Common myeloid progenitor, CD34-positive (primary cell): Measurements from ENCODE around the gene DDX3X.

Experiments used
- CTCF ChIA-PET: fragments of 350-600 bp; sonication (Branson Sonifier 250); formaldehyde crosslinking; loops from one replicate; lab custom pipeline; 2021; ENCODE audit warnings: antibody characterized with exemption; lab: Charles Lee
- POLR2A ChIA-PET: fragments of 350-600 bp; sonication (Branson Sonifier 250); formaldehyde crosslinking; loops from one replicate; lab custom pipeline; 2021; ENCODE audit warnings: antibody characterized with exemption; lab: Charles Lee
- DNase-seq, 3 donors: peaks; one replicate each; pipeline versions ENCODE4 v3.0.0 to v3.0.0-alpha.2; 2013
- H3K27ac ChIP-seq, 2 experiments: 1 replicate in 1 of 2; 2 replicates in 1 of 2; pipeline ENCODE4 v1.7.0; 2013; ENCODE audit warnings: inconsistent platforms in 2 of 2, low read length in 2 of 2, mild to moderate bottlenecking in 2 of 2, low read depth in 1 of 2, moderate library complexity in 1 of 2; ENCODE audit not compliant: severe bottlenecking in 2 of 2, insufficient read depth in 1 of 2, poor library complexity in 1 of 2
- H3K27me3 ChIP-seq, 5 experiments: replicated peaks in 2 of 5; 1 replicate in 3 of 5; 2 replicates in 2 of 5; pipeline versions ENCODE4 v1.6.1 to v1.7.0; 2013; ENCODE audit warnings: low read length in 4 of 5, mild to moderate bottlenecking in 2 of 5, moderate library complexity in 2 of 5, inconsistent platforms in 1 of 5; ENCODE audit not compliant: insufficient read depth in 5 of 5, control insufficient read depth in 4 of 5
- H3K36me3 ChIP-seq, 4 experiments: 1 replicate in 2 of 4; 2 replicates in 2 of 4; pipeline versions ENCODE4 v1.6.1 to v1.7.0; 2013; ENCODE audit warnings: low read length in 3 of 4, control low read depth in 1 of 4, mild to moderate bottlenecking in 1 of 4; ENCODE audit not compliant: control insufficient read depth in 4 of 4, insufficient read depth in 4 of 4
- H3K4me1 ChIP-seq, 4 experiments: 1 replicate in 3 of 4; 2 replicates in 1 of 4; pipeline versions ENCODE4 v1.6.1 to v1.7.1; 2013; ENCODE audit warnings: low read length in 3 of 4, mild to moderate bottlenecking in 3 of 4, control low read depth in 1 of 4, inconsistent platforms in 1 of 4, moderate library complexity in 1 of 4; ENCODE audit not compliant: control insufficient read depth in 4 of 4, insufficient read depth in 4 of 4; ENCODE audit errors: control extremely low read depth in 1 of 4
- H3K4me3 ChIP-seq, 7 experiments: 1 replicate in 4 of 7; 2 replicates in 3 of 7; pipeline versions ENCODE4 v1.5.1 to v1.7.0; 2013; ENCODE audit warnings: mild to moderate bottlenecking in 7 of 7, low read length in 6 of 7, moderate library complexity in 6 of 7, inconsistent platforms in 2 of 7, low read depth in 2 of 7, control low read depth in 1 of 7; ENCODE audit not compliant: insufficient read depth in 4 of 7, control insufficient read depth in 1 of 7; ENCODE audit errors: extremely low read depth in 1 of 7
- H3K9me3 ChIP-seq, 5 experiments: 1 replicate in 4 of 5; 2 replicates in 1 of 5; pipeline versions ENCODE4 v1.6.1 to v1.7.1; 2013; ENCODE audit warnings: low read length in 4 of 5, mild to moderate bottlenecking in 2 of 5, inconsistent platforms in 1 of 5, low read depth in 1 of 5, moderate library complexity in 1 of 5; ENCODE audit not compliant: control insufficient read depth in 4 of 5, insufficient read depth in 2 of 5; ENCODE audit errors: control extremely low read depth in 1 of 5
- WGBS: methylation state at CpG from one replicate; pipeline ENCODE4 v1.1.5; 2013; ENCODE audit not compliant: insufficient coverage; 5-methylcytosine and 5-hydroxymethylcytosine counted together

DDX3X gene

DNA sequence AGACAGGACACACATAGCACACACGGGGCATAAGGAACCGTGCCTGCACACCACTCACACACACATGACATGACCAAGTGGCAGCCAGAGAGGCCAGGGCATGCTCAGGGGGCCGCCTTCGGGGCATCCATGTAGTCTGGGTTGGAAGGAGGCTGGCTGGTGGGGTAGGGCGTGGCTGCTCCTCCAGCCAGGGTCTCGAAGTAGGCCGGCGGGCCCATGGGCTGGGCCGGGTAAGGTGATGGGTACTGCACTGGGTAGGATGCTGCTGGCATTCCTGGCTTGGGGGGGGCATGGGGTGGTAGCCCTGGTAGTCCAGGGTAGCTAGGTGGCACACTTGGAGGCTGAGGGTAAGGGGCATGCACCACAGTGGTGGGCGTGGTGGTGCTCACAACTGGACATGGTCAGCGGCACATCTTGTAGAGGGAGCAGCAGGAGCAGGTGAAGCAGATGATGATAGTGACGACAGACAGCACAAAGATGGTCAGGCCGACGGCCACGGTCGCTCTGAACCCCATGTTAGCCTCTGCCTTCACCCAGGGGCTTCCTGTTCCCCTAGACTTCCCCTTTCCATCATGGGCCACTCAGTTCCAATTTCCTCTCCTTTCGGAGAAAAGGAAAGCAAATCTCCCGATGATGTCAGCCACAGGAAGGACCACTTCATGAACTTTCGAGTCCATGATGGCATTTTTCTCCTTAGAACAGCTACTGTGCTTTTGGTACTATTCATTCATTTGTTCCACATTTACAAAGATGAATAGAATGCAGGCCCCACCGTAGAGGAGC lies 10.9 kb upstream of the DDX3X start:
- no peaks in the 10 kb centered on the region for H3K9me3 ChIP-seq
- peak in 1 of 3 donors; percentile 33 for DNase-seq
- ChIA-PET CTCF (interaction anchor here (1.2 kb wide), 1 partner anchor 14 kb away, joined by 5 read pairs; no protein-coding TSS in a partner anchor), POLR2A (no interaction called here)
- no peak overlapping the region for H3K4me3 ChIP-seq
- peaks cover 0 to 14% (median 0%) of the 10 kb centered on the region in 5 experiments for H3K27me3 ChIP-seq
- H3K4me1 ChIP-seq = peaks cover 0 to 3% (median 1%) of the 10 kb centered on the region in 4 experiments
- H3K36me3 ChIP-seq = no peaks in the 10 kb centered on the region
- WGBS = 55% methylated on average over 17 of the region's 20 CpGs
- no peak overlapping the region for H3K27ac ChIP-seq

DNA sequence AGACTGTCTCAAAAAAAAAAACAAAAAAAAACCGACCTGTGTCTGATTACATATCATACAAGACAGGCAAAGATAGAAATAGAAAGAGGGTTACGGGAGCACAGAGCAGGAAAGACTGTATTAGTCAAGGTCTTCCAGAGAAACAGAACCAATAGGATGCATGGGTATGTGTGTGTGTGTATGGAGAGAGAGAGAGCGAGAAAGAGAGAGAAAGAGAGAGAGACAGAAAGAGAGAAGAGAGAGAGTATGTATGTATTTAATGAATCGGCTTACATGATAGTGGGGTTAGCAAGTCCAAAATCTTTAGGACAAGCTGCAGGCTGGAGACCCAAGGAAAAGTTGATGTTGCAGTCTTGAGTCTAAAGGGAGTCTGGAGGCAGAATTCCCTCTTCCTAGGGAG lies 7.5 kb upstream of the DDX3X start:
- peaks cover 0 to 24% (median 0%) of the 10 kb centered on the region in 5 experiments for H3K27me3 ChIP-seq
- POLR2A ChIA-PET = no interaction called here
- no peak overlapping the region for H3K27ac ChIP-seq
- H3K4me3 ChIP-seq = no peak overlapping the region
- WGBS = 100% methylated on average over 3 of the region's 4 CpGs
- CTCF ChIA-PET = no interaction called here
- no peak for DNase-seq
- H3K4me1 ChIP-seq = peaks cover 0 to 18% (median 16%) of the 10 kb centered on the region in 4 experiments
- H3K9me3 ChIP-seq = no peaks in the 10 kb centered on the region
- no peaks in the 10 kb centered on the region for H3K36me3 ChIP-seq

DNA sequence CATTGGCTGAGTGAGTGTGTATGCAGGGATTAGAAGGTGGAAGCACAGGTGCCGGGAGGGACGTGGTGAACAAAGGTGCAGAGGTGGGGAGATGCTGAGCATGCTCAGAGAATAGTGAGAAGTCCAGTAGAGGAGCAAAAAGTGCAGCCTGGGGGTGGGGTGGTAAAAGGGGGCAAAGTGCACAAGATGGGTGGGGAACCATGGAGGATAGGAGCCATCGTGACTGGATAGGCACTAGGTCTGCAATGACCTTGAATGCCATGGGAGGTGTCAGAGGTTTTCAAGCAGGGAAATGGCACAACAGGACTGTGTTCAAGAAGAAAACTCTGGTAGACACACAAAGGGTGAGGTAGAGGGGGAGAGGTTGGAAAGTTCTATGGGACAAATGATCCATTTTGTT lies 6.6 kb upstream of the DDX3X start:
- H3K9me3 ChIP-seq = no peaks in the 10 kb centered on the region
- no peaks in the 10 kb centered on the region for H3K36me3 ChIP-seq
- CTCF ChIA-PET = no interaction called here
- POLR2A ChIA-PET = no interaction called here
- H3K4me3 ChIP-seq = no peak overlapping the region
- peaks cover 0 to 24% (median 0%) of the 10 kb centered on the region in 5 experiments for H3K27me3 ChIP-seq
- H3K27ac ChIP-seq = no peak overlapping the region
- DNase-seq = no peak
- 83% methylated on average over 3 of the region's 3 CpGs for WGBS
- H3K4me1 ChIP-seq = peaks cover 9 to 27% (median 22%) of the 10 kb centered on the region in 4 experiments

DNA sequence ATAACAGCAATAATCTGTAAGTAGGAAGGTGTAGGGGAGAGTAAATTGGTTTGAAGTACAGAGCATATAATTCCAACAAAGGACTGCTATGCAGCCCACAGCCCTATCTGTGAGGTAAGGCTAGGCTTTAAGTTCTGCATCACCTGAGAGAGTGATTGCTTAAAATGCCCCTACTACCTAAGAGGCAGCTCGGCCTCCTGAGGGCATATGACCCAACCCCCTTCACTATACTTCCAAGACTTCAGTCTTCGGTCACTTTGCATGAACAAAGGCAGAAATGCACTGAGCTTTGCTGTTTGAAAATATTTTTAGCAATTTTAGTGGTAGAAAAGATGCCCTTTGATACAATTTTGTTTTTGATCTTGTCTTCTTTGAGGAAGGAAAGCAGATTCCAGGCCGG lies 4.9 kb upstream of the DDX3X start:
- no peak overlapping the region for H3K27ac ChIP-seq
- 100% methylated on average over 1 of the region's 3 CpGs for WGBS
- peaks cover 11 to 33% (median 27%) of the 10 kb centered on the region in 4 experiments for H3K4me1 ChIP-seq
- H3K27me3 ChIP-seq = peaks cover 0 to 22% (median 0%) of the 10 kb centered on the region in 5 experiments
- ChIA-PET CTCF (interaction anchor here (1.0 kb wide), 1 partner anchor 56 kb away, joined by 3 read pairs; no protein-coding TSS in a partner anchor), POLR2A (no interaction called here)
- H3K9me3 ChIP-seq = no peaks in the 10 kb centered on the region
- no peak for DNase-seq
- H3K36me3 ChIP-seq = no peaks in the 10 kb centered on the region
- no peak overlapping the region for H3K4me3 ChIP-seq

DNA sequence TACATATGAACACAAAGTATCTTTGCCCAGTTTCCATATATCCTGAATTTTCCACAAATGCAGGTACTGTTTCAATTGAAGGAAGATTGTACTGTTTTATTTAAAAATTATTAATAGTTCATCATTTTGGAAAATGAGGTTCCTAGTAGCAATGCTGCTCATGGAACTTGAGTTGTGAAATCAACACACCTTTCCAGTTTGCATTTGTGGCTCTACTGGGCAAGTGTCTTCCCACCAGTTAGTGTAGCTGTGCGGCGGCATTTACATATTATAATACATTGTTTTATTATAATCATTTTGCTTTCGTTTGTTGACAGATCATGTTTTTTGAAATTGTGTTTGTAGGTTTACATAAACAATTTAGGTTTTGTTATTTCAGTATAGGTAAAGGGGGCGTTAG lies 2.0 kb upstream of the DDX3X start:
- ChIA-PET POLR2A (no interaction called here), CTCF (no interaction called here)
- Histone ChIP-seq H3K27ac (peak overlapping the region; percentile 99), H3K36me3 (peaks cover 0 to 9% (median 0%) of the 10 kb centered on the region in 4 experiments), H3K4me1 (peaks cover 20 to 52% (median 36%) of the 10 kb centered on the region in 4 experiments), H3K4me3 (peak overlapping the region in 6 of 7 experiments; percentile 83 to 98 (median 95)), H3K27me3 (peaks cover 0 to 10% (median 0%) of the 10 kb centered on the region in 5 experiments), H3K9me3 (no peaks in the 10 kb centered on the region)
- WGBS = 44% methylated on average over 1 of the region's 4 CpGs
- no peak for DNase-seq

DNA sequence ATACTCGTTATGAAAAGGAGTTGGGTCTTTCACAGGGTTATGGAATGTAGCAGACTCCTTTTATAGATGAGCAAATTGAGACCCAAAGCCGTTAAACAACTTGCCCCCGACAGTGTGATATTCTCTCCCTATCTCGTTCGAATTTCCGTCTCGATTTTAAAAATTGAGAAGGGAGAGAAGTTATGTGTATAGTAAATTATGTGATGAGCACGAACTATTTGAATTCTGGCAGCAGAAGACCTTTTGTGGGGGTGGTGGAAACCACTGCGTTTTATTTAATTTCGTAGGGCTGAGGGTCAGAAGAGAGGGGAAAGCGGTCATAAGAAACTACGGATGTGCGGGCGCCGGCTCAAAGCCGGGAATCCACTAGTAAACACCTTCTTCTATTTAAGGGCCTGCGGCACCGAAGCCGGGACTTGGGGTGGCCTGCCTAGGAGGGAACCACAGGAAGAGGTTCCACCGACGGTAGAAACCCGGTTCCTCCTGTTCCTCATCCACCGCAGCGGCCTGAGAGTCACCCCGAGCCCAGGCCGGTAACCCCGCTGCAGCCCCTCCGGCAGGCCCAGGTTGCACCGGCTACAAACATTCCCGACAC lies 1.5 kb upstream of the DDX3X start:
- POLR2A ChIA-PET = no interaction called here

More for the DNA sequence above, 1.5 kb upstream of the DDX3X start:
- peak in 2 of 3 donors; percentile 62 to 71 for DNase-seq
- peak overlapping the region; percentile 99 for H3K27ac ChIP-seq
- 6% methylated on average over 14 of the region's 30 CpGs for WGBS
- CTCF ChIA-PET = no interaction called here
- peaks cover 0 to 14% (median 2%) of the 10 kb centered on the region in 4 experiments for H3K36me3 ChIP-seq
- H3K4me1 ChIP-seq = peaks cover 22 to 57% (median 37%) of the 10 kb centered on the region in 4 experiments
- H3K27me3 ChIP-seq = peaks cover 0 to 10% (median 0%) of the 10 kb centered on the region in 5 experiments
- no peaks in the 10 kb centered on the region for H3K9me3 ChIP-seq
- H3K4me3 ChIP-seq = peak overlapping the region; percentile 49 to 98 (median 94)
